A673 (cell line): ENCODE results near the gene NAALADL2. TPM values are rescaled to one million over a fixed set of nuclear protein-coding genes. Genes with fewer than 3 reads are reported as not detected.

Experiments used
- BruUV-seq: library from RNA; stranded (reverse); fragments of 400-500 nt; replicated peaks from 2 replicates; lab custom pipeline; 2021; lab: Mats Ljungman, UMichigan
- CTCF ChIA-PET: fragments of 300-600 bp; sonication (Branson Sonifier 250); formaldehyde crosslinking; loops from one replicate; lab custom pipeline; 2022; ENCODE audit warnings: antibody characterized with exemption; lab: Charles Lee
- POLR2A ChIA-PET: fragments of 300-600 bp; sonication (Branson Sonifier 250); formaldehyde crosslinking; loops from one replicate; lab custom pipeline; 2022; ENCODE audit warnings: antibody characterized with exemption; ENCODE audit not compliant: low non-redundant PET; lab: Charles Lee
- DNase-seq: peaks from one replicate; pipeline ENCODE4 v3.0.0-alpha.2; 2015; ENCODE audit warnings: low spot score
- H3K27ac ChIP-seq: fragments of 200-600 bp; sonication (generic); 2 replicates; pipeline ENCODE4 v1.5.1; 2016; ENCODE audit warnings: mixed run types, low read depth, mild to moderate bottlenecking, mixed read lengths, antibody characterized with exemption, low read length; ENCODE audit not compliant: poor library complexity, severe bottlenecking
- H3K27me3 ChIP-seq: fragments of 200-600 bp; sonication (generic); replicated peaks from 2 replicates; pipeline ENCODE4 v1.6.1; 2017; ENCODE audit warnings: mixed run types, low read depth, mild to moderate bottlenecking, mixed read lengths, antibody characterized with exemption, low read length; ENCODE audit not compliant: insufficient read depth, poor library complexity
- H3K36me3 ChIP-seq: fragments of 200-600 bp; sonication (generic); 2 replicates; pipeline ENCODE4 v1.6.1; 2016; ENCODE audit warnings: mixed run types, mild to moderate bottlenecking, mixed read lengths, antibody characterized with exemption, low read length; ENCODE audit not compliant: insufficient read depth, poor library complexity, severe bottlenecking
- H3K4me1 ChIP-seq: fragments of 200-600 bp; sonication (generic); 2 replicates; pipeline ENCODE4 v1.6.1; 2017; ENCODE audit warnings: mixed run types, mild to moderate bottlenecking, mixed read lengths, antibody characterized with exemption, low read length; ENCODE audit not compliant: insufficient read depth, poor library complexity, severe bottlenecking
- H3K4me3 ChIP-seq: fragments of 200-600 bp; sonication (generic); 2 replicates; pipeline ENCODE4 v1.5.1; 2016; ENCODE audit warnings: low read depth, mixed run types, mild to moderate bottlenecking, mixed read lengths, low read length; ENCODE audit not compliant: poor library complexity, severe bottlenecking
- H3K9me3 ChIP-seq: fragments of 200-600 bp; sonication (generic); 2 replicates; pipeline ENCODE4 v1.6.1; 2016; ENCODE audit warnings: mixed run types, low read depth, mild to moderate bottlenecking, mixed read lengths, antibody characterized with exemption, low read length; ENCODE audit not compliant: poor library complexity, severe bottlenecking
- EZH2 ChIP-seq: fragments of 200-600 bp; sonication (generic); IDR thresholded peaks from 2 replicates; pipeline ENCODE4 v1.6.1; 2017; ENCODE audit warnings: borderline replicate concordance, low read depth, mild to moderate bottlenecking, mixed read lengths, antibody characterized with exemption, low read length; ENCODE audit not compliant: poor library complexity, severe bottlenecking
- intact Hi-C: fragments of 100-400 bp; cut with micrococcal nuclease; formaldehyde crosslinking; loops from one replicate; pipeline ENCODE4 v1.10.0; 2022; ENCODE audit not compliant: unreplicated experiment
- total RNA-seq: library from RNA; stranded (reverse); gene quantifications from 2 replicates; pipeline ENCODE4 v1.2.3, GENCODE V29; 2021
- TF ChIP-seq, protein P1 (sequence below): fragments of 300-800, 200-600 bp; sonication (generic); conservative IDR thresholded peaks from 2 replicates; pipeline ENCODE4 v1.5.1; 2017; ENCODE audit warnings: low read depth, mild to moderate bottlenecking, antibody characterized with exemption, low read length, moderate library complexity, mixed read lengths

The NAALADL2 gene
- total RNA-seq, 1 experiment from 2014 or later: 0.64 TPM

DNA sequence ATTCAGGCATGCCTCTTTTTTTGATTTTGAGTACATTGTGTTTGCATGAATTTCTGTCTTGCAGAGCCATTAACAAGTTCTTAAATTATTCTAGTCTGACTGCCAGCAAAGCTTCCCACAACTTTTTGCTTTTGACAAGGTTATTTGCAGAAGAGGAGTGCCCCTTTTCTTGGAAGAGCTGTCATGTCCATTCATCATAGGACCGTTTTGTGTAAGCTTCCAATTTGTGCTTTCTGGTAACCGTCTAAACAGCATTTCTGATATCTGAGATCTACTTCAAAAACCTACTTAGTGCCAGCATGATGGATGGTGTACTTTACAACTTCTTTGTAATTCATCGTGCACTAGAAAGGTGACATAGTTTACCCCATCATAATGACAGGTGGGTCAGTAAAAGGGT, 379.7 kb downstream of the NAALADL2 start:
- no peaks in the 10 kb centered on the region for H3K4me1 ChIP-seq
- H3K36me3 ChIP-seq: no peaks in the 10 kb centered on the region
- DNase-seq: no peak
- ChIA-PET CTCF (interaction anchor here (0.7 kb wide), 1 partner anchor 699 kb away, joined by 5 read pairs; no protein-coding TSS in a partner anchor), POLR2A (no interaction called here)
- intact Hi-C loops: no loop called here
- H3K27me3 ChIP-seq: no peaks in the 10 kb centered on the region
- TF ChIP-seq, protein P1, sequence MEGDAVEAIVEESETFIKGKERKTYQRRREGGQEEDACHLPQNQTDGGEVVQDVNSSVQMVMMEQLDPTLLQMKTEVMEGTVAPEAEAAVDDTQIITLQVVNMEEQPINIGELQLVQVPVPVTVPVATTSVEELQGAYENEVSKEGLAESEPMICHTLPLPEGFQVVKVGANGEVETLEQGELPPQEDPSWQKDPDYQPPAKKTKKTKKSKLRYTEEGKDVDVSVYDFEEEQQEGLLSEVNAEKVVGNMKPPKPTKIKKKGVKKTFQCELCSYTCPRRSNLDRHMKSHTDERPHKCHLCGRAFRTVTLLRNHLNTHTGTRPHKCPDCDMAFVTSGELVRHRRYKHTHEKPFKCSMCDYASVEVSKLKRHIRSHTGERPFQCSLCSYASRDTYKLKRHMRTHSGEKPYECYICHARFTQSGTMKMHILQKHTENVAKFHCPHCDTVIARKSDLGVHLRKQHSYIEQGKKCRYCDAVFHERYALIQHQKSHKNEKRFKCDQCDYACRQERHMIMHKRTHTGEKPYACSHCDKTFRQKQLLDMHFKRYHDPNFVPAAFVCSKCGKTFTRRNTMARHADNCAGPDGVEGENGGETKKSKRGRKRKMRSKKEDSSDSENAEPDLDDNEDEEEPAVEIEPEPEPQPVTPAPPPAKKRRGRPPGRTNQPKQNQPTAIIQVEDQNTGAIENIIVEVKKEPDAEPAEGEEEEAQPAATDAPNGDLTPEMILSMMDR: no peak
- TF ChIP-seq EZH2: no peak
- H3K9me3 ChIP-seq: no peaks in the 10 kb centered on the region
- no TSS peak for BruUV-seq
- H3K27ac ChIP-seq: no peak overlapping the region
- H3K4me3 ChIP-seq: no peak overlapping the region

DNA sequence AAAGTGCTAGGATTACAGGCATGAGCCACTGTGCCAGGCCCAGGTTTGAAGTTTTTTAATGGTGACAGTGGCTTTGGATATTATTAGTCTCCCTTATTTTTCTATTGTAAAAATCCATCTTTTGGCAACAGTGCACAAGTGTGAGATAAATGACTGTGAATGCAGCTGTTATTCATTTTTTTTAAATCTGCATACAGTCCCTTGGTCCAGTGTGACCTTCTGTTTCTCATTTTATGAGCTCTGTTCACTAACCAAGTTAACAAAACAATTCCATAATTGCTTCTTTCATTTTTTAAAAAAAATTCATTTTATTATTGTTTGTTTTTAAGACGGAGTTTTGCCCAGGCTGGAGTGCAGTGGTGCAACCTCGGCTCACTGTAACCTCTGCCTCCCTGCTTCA, 381.8 kb downstream of the NAALADL2 start:
- no peak overlapping the region for H3K4me3 ChIP-seq
- no TSS peak for BruUV-seq
- CTCF ChIA-PET: no interaction called here
- no peaks in the 10 kb centered on the region for H3K4me1 ChIP-seq
- no peaks in the 10 kb centered on the region for H3K9me3 ChIP-seq
- POLR2A ChIA-PET: no interaction called here
- H3K27me3 ChIP-seq: no peaks in the 10 kb centered on the region
- intact Hi-C loops: no loop called here
- no peak for DNase-seq
- TF ChIP-seq, protein P1: no peak
- no peak for TF ChIP-seq EZH2
- no peaks in the 10 kb centered on the region for H3K36me3 ChIP-seq
- no peak overlapping the region for H3K27ac ChIP-seq

- H3K4me3 ChIP-seq: no peak overlapping the region
- ChIA-PET CTCF (no interaction called here), POLR2A (no interaction called here)
- intact Hi-C loops: no loop called here
- no peak for DNase-seq
- no peaks in the 10 kb centered on the region for H3K9me3 ChIP-seq
- H3K4me1 ChIP-seq: no peaks in the 10 kb centered on the region
- TF ChIP-seq, protein P1: no peak
- TF ChIP-seq EZH2: no peak
- H3K36me3 ChIP-seq: no peaks in the 10 kb centered on the region
- H3K27ac ChIP-seq: no peak overlapping the region
- H3K27me3 ChIP-seq: no peaks in the 10 kb centered on the region
- no TSS peak for BruUV-seq
These were observed 383.1 kb downstream of the NAALADL2 start for GRCh38 chr3:175242243-175242642.
